Forelimb muscle (tissue), 1 donor: Measurements from ENCODE around the gene FAM25G. TPM values are rescaled to one million over a fixed set of nuclear protein-coding genes. Genes with fewer than 3 reads are reported as not detected.
"Not testable (repeated sequence)": the region's sequence is repeated elsewhere in the genome, so short reads cannot be mapped to it uniquely, and the experiment has no call there.

Experiments used
- DNase-seq: peaks from one replicate; pipeline ENCODE4 v3.0.0-alpha.2; 2013; ENCODE audit warnings: low read depth
- polyA plus RNA-seq: library from polyadenylated mRNA; unstranded; fragments of 120-200 nt; gene quantifications from one replicate; pipeline ENCODE4 v1.2.1, GENCODE V29; 2013; ENCODE audit not compliant: insufficient read length

Gene FAM25G
- polyA plus RNA-seq = not detected

- not testable (repeated sequence) for DNase-seq
These were observed at the start of gene FAM25G for GRCh38 chr10:47491600-47491999. TSS of gene FAM25G (minus strand) at chr10:47491700. CDS start at chr10:47491674, 26 bp downstream.

GRCh38 chr10:47536430-47536829 lies 44.9 kb upstream of the FAM25G start:
- DNase-seq = not testable (repeated sequence)

GRCh38 chr10:47523475-47523874 lies 32.0 kb upstream of the FAM25G start, which contains the start of gene AGAP9:
TSS of gene AGAP9 (minus strand) at chr10:47523638. CDS start at chr10:47523526, 112 bp downstream.
- DNase-seq = not testable (repeated sequence)

- peak; percentile 43 for DNase-seq
These were observed 10.8 kb upstream of the FAM25G start for GRCh38 chr10:47502313-47502712.

- not testable (repeated sequence) for DNase-seq
These were observed 2.7 kb upstream of the FAM25G start for GRCh38 chr10:47494226-47494625.

- not testable (repeated sequence) for DNase-seq
These were observed 1.9 kb downstream of the FAM25G start for GRCh38 chr10:47489630-47490029.

- not testable (repeated sequence) for DNase-seq
These were observed 5.6 kb downstream of the FAM25G start for GRCh38 chr10:47485943-47486342.

GRCh38 chr10:47484786-47485185 lies 6.7 kb downstream of the FAM25G start:
- not testable (repeated sequence) for DNase-seq

GRCh38 chr10:47483923-47484322 lies 7.6 kb downstream of the FAM25G start, which contains the start of gene ANXA8:
TSS of gene ANXA8 (minus strand) at chr10:47484115. CDS start at chr10:47483933, 182 bp downstream.
- DNase-seq = not testable (repeated sequence)

- not testable (repeated sequence) for DNase-seq
These were observed 9.1 kb downstream of the FAM25G start for GRCh38 chr10:47482367-47482766.

GRCh38 chr10:47481768-47482181 lies 9.7 kb downstream of the FAM25G start:
- DNase-seq = not testable (repeated sequence)

- not testable (repeated sequence) for DNase-seq
These were observed 10.2 kb downstream of the FAM25G start for GRCh38 chr10:47481182-47481766.

GRCh38 chr10:47480133-47480532 lies 11.4 kb downstream of the FAM25G start:
- DNase-seq = not testable (repeated sequence)

- not testable (repeated sequence) for DNase-seq
These were observed 13.4 kb downstream of the FAM25G start for GRCh38 chr10:47478114-47478513.

- DNase-seq = not testable (repeated sequence)
These were observed 14.4 kb downstream of the FAM25G start for GRCh38 chr10:47477078-47477477.

GRCh38 chr10:47475101-47475500 lies 16.4 kb downstream of the FAM25G start:
- not testable (repeated sequence) for DNase-seq

GRCh38 chr10:47473516-47473915 lies 18.0 kb downstream of the FAM25G start:
- DNase-seq = not testable (repeated sequence)

- DNase-seq = not testable (repeated sequence)
These were observed 18.9 kb downstream of the FAM25G start for GRCh38 chr10:47472647-47473046.

GRCh38 chr10:47472072-47472471 lies 19.4 kb downstream of the FAM25G start:
- not testable (repeated sequence) for DNase-seq

GRCh38 chr10:47468731-47469528 lies 22.6 kb downstream of the FAM25G start:
- not testable (repeated sequence) for DNase-seq

GRCh38 chr10:47467957-47468356 lies 23.5 kb downstream of the FAM25G start:
- not testable (repeated sequence) for DNase-seq

GRCh38 chr10:47467458-47467857 lies 24.0 kb downstream of the FAM25G start:
- DNase-seq = not testable (repeated sequence)
